Activated naive CD4-positive, alpha-beta T cell treated with anti-CD3 and anti-CD28 coated beads, Interleukin-2, amount 50 U/mL, for 24 hours (primary cell): Measurements from ENCODE around the gene CNTRL.
"Not testable (repeated sequence)": the region's sequence is repeated elsewhere in the genome, so short reads cannot be mapped to it uniquely, and the experiment has no call there.

ENCODE experiments used
- H3K27ac Mint-ChIP-seq: one replicate; pipeline ENCODE4 v1.8.0; 2021; ENCODE audit warnings: mild to moderate bottlenecking, mixed read lengths
- H3K27me3 Mint-ChIP-seq: one replicate; pipeline ENCODE4 v1.8.0; 2021; ENCODE audit warnings: mixed read lengths
- H3K36me3 Mint-ChIP-seq: one replicate; pipeline ENCODE4 v1.8.0; 2021; ENCODE audit warnings: mixed read lengths
- H3K4me1 Mint-ChIP-seq: one replicate; pipeline ENCODE4 v1.8.0; 2021; ENCODE audit warnings: mixed read lengths
- H3K4me3 Mint-ChIP-seq: one replicate; pipeline ENCODE4 v1.8.0; 2021; ENCODE audit warnings: mild to moderate bottlenecking, mixed read lengths
- H3K9me3 Mint-ChIP-seq: one replicate; pipeline ENCODE4 v1.8.0; 2021; ENCODE audit warnings: mixed read lengths

Gene CNTRL

GRCh38 chr9:121057821-121058220 lies 16.9 kb upstream of the CNTRL start:
- no peaks in the 10 kb centered on the region for H3K27me3 Mint-ChIP-seq
- no peaks in the 10 kb centered on the region for H3K9me3 Mint-ChIP-seq
- H3K4me3 Mint-ChIP-seq, result no peak overlapping the region
- H3K27ac Mint-ChIP-seq, result no peak overlapping the region
- peaks cover 10% of the 10 kb centered on the region for H3K4me1 Mint-ChIP-seq
- H3K36me3 Mint-ChIP-seq, result peaks cover 8% of the 10 kb centered on the region

- no peaks in the 10 kb centered on the region for H3K9me3 Mint-ChIP-seq
- peaks cover 16% of the 10 kb centered on the region for H3K4me1 Mint-ChIP-seq
- no peaks in the 10 kb centered on the region for H3K27me3 Mint-ChIP-seq
- peaks cover 8% of the 10 kb centered on the region for H3K36me3 Mint-ChIP-seq
- H3K27ac Mint-ChIP-seq, result no peak overlapping the region
- H3K4me3 Mint-ChIP-seq, result no peak overlapping the region
Measured at GRCh38 chr9:121059513-121059912, 15.2 kb upstream of the CNTRL start.

DNA sequence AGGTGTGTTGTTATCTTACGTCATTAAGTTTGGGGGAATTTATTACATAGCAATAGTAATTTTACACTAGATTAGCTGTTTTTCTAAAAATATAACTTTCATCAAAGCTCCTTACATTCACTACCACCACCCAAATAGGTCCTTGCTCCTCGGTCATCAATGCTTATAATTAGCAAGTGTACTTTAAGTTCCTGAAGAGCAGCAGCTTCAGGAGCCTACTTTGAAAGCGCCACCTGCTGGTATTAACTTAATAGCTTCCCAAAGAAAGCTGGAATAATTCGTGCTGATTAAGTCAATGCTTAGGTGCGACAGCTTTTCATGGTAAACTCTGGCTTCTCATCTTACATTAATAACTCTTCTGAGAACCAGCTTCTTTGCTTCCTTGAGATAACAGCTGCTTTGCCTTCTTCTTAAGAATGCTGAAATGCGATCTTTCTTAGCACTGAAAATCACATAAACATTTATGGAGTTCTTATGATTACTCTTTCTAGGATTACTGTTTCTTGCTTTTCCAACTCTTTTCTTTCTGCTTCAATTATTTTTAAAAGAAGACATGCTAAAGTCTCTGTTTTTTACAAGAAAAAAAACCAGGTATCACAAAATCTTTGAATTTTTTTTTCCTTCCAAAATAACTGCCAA lies 14.6 kb upstream of the CNTRL start:
- H3K4me1 Mint-ChIP-seq, result peaks cover 16% of the 10 kb centered on the region
- no peaks in the 10 kb centered on the region for H3K9me3 Mint-ChIP-seq
- no peak overlapping the region for H3K27ac Mint-ChIP-seq
- no peak overlapping the region for H3K4me3 Mint-ChIP-seq
- no peaks in the 10 kb centered on the region for H3K27me3 Mint-ChIP-seq
- peaks cover 6% of the 10 kb centered on the region for H3K36me3 Mint-ChIP-seq

GRCh38 chr9:121066850-121067249 lies 7.9 kb upstream of the CNTRL start:
- H3K27ac Mint-ChIP-seq, result no peak overlapping the region
- peaks cover 27% of the 10 kb centered on the region for H3K4me1 Mint-ChIP-seq
- peaks cover 8% of the 10 kb centered on the region for H3K9me3 Mint-ChIP-seq
- no peaks in the 10 kb centered on the region for H3K27me3 Mint-ChIP-seq
- H3K36me3 Mint-ChIP-seq, result peaks cover 6% of the 10 kb centered on the region
- no peak overlapping the region for H3K4me3 Mint-ChIP-seq

DNA sequence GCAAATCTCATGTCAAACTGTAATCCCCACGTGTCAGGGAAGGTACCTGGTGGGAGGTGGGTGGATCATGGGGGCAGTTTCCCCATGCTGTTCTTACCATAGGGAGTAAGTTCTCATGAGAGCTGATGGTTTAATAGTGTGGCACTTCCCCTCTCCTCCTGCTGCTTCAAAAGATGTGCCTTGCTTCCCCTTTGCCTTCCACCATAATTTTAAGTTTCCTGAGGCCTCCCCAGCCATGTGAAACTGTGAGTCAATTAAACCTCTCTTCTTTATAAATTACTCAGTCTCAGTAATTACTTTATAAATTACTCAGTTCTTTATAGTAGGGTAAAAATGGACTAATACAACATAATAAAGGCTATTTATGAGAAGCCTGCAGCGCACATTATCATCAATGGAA lies 7.1 kb upstream of the CNTRL start:
- H3K36me3 Mint-ChIP-seq, result peaks cover 6% of the 10 kb centered on the region
- H3K9me3 Mint-ChIP-seq, result peaks cover 8% of the 10 kb centered on the region
- no peak overlapping the region for H3K27ac Mint-ChIP-seq
- H3K4me3 Mint-ChIP-seq, result no peak overlapping the region
- peaks cover 28% of the 10 kb centered on the region for H3K4me1 Mint-ChIP-seq
- no peaks in the 10 kb centered on the region for H3K27me3 Mint-ChIP-seq

GRCh38 chr9:121069396-121069795 lies 5.4 kb upstream of the CNTRL start:
- Mint-ChIP-seq H3K4me3 (no peak overlapping the region), H3K27me3 (no peaks in the 10 kb centered on the region), H3K27ac (no peak overlapping the region), H3K4me1 (peaks cover 34% of the 10 kb centered on the region), H3K9me3 (peaks cover 8% of the 10 kb centered on the region), H3K36me3 (peaks cover 6% of the 10 kb centered on the region)

- no peaks in the 10 kb centered on the region for H3K27me3 Mint-ChIP-seq
- peak overlapping the region; percentile 91 for H3K4me3 Mint-ChIP-seq
- peaks cover 50% of the 10 kb centered on the region for H3K4me1 Mint-ChIP-seq
- H3K36me3 Mint-ChIP-seq, result peaks cover 6% of the 10 kb centered on the region
- H3K27ac Mint-ChIP-seq, result peak overlapping the region; percentile 94
- peaks cover 8% of the 10 kb centered on the region for H3K9me3 Mint-ChIP-seq
Measured at GRCh38 chr9:121071370-121071755, 3.4 kb upstream of the CNTRL start.

- H3K4me3 Mint-ChIP-seq, result peak overlapping the region; percentile 91
- H3K9me3 Mint-ChIP-seq, result peaks cover 8% of the 10 kb centered on the region
- peaks cover 55% of the 10 kb centered on the region for H3K4me1 Mint-ChIP-seq
- peak overlapping the region; percentile 94 for H3K27ac Mint-ChIP-seq
- H3K27me3 Mint-ChIP-seq, result no peaks in the 10 kb centered on the region
- H3K36me3 Mint-ChIP-seq, result peaks cover 5% of the 10 kb centered on the region
Measured at GRCh38 chr9:121071756-121072421, 2.9 kb upstream of the CNTRL start.

DNA sequence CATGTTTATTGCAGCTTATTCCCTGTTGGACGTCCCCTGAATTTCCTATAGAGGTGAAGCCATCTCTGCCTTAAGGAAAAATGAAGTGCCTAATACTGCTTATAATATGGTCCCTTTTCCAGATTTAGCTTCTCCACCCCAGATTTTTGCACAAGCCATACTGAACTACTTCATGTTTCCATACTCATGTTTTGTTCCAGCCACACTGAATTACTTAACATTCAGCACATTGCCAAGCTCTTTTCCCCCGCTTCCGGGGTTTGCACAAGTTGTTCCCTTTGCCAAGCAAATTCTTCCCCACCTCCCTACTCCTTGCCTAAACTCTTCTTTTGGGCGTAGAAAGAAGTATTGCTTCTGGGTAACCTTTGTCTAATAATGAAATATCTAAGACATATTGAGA lies 1.7 kb upstream of the CNTRL start:
- Mint-ChIP-seq H3K27me3 (no peaks in the 10 kb centered on the region), H3K4me1 (peaks cover 55% of the 10 kb centered on the region), H3K27ac (peak overlapping the region; percentile 9), H3K36me3 (no peaks in the 10 kb centered on the region), H3K9me3 (peaks cover 4% of the 10 kb centered on the region), H3K4me3 (peak overlapping the region; percentile 99)

DNA sequence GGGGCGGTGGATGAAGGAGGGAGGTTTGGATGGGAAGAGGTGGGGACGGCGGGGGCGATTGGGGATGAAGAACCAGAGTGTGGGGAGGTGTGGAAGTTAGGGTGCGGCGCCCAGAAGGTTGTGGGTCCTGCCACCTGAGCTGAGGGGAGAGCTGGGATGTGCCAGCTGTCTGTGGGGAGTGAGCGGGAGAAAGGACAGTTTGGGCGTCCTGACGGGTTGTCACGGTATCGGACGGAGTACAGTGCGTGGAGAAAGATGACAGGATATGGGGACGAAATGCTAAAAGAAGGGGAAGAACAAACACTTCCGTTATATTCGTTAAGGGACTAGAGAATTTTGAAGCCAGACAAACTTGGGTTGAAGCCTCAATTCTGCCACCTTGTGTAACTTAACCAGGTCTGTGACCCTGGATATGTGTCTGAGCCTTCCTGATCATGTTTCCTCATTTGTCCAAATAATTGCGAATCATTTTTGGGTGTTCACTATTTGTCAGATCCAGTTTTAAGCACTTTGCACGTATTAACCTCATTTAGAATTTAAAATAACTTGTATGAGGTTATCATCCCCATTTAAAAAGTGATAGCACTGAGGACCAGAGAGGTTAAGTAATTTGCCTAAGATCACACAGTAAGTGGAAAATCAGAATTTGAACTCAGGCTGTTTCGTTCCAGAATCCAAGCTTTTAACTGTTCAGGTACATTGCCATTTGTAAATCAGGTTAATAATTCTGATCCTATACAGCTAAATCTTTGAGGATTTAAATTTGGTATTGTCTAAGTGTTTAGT lies 689 bp downstream of the CNTRL start:
- Mint-ChIP-seq H3K27me3 (no peaks in the 10 kb centered on the region), H3K9me3 (no peaks in the 10 kb centered on the region), H3K36me3 (no peaks in the 10 kb centered on the region), H3K4me3 (peak overlapping the region; percentile 99), H3K4me1 (peaks cover 62% of the 10 kb centered on the region), H3K27ac (peak overlapping the region; percentile 98)

GRCh38 chr9:121082075-121082474 lies 7.3 kb downstream of the CNTRL start:
- Mint-ChIP-seq H3K27me3 (no peaks in the 10 kb centered on the region), H3K4me1 (peaks cover 35% of the 10 kb centered on the region), H3K27ac (no peak overlapping the region), H3K36me3 (peaks cover 18% of the 10 kb centered on the region), H3K4me3 (no peak overlapping the region), H3K9me3 (no peaks in the 10 kb centered on the region)

DNA sequence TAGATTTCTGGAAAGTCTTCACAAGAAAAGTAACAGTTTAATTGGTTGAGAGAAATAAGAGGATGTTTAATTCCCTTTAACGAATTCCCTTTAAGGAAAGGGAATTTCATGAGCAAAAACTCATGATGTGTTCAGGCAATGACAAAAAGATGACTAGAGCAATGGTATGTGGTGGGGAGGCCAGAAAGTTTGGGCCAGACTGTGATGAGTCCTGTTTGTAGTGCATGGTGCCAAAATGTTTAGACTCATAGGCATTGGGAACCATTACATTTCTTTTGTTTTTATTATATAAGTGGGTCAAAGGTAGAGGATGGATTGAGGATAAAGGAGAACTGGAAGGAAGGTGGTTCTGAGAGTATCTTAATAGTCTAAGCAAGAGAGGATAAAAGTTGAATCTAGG lies 10.9 kb downstream of the CNTRL start:
- Mint-ChIP-seq H3K9me3 (no peaks in the 10 kb centered on the region), H3K36me3 (peaks cover 22% of the 10 kb centered on the region), H3K4me1 (peaks cover 31% of the 10 kb centered on the region), H3K27ac (no peak overlapping the region), H3K4me3 (no peak overlapping the region), H3K27me3 (no peaks in the 10 kb centered on the region)

DNA sequence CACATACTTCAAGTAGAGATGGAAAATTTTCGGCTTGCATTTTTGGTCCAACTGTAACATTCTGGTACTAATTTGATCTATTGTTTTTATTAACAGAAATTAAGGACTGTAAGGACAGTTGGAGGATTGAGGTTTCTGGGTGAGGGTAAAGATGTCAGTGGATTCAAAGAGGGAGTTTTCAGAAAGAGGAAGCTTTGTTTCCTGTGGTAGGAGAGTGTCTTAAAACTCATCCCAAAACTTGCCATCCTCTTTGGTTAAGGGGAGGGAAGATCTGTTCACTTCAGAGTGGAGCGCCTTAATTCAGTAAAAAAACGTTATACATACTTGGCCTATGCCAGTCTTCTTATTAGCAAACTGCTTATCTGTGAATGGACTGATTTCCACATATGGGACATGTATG lies 13.8 kb downstream of the CNTRL start:
- H3K27ac Mint-ChIP-seq, result peak overlapping the region; percentile 9
- H3K4me3 Mint-ChIP-seq, result no peak overlapping the region

GRCh38 chr9:121090743-121091142 lies 16.0 kb downstream of the CNTRL start:
- H3K27me3 Mint-ChIP-seq, H3K9me3 Mint-ChIP-seq, H3K4me3 Mint-ChIP-seq, H3K27ac Mint-ChIP-seq: not testable (repeated sequence)
- H3K4me1 Mint-ChIP-seq, result peaks cover 18% of the 10 kb centered on the region
- H3K36me3 Mint-ChIP-seq, result peaks cover 28% of the 10 kb centered on the region

More for the DNA sequence above, 13.8 kb downstream of the CNTRL start:
- Mint-ChIP-seq H3K36me3 (peaks cover 25% of the 10 kb centered on the region), H3K27me3 (no peaks in the 10 kb centered on the region), H3K9me3 (no peaks in the 10 kb centered on the region), H3K4me1 (peaks cover 28% of the 10 kb centered on the region)

DNA sequence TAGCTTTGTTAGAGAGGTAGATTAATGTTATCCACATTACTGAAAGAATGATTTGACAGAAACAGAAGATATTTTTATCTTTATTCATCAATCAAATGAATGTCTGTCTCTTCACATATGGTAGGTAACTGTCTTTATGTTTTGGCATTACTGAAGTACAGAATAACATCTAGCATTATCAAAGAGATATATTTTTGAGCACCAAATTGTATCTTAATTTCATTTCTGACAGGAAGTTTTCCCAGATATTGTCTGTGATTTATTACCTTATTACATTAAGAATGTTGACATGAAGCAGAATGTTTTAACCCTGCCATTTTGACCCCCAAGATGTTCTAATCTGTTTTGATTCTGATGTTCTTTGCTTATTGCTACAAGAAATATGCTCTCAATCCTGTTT lies 20.3 kb downstream of the CNTRL start:
- no peak overlapping the region for H3K27ac Mint-ChIP-seq
- no peaks in the 10 kb centered on the region for H3K9me3 Mint-ChIP-seq
- H3K27me3 Mint-ChIP-seq, result no peaks in the 10 kb centered on the region
- H3K4me1 Mint-ChIP-seq, result no peaks in the 10 kb centered on the region
- H3K36me3 Mint-ChIP-seq, result peaks cover 41% of the 10 kb centered on the region
- no peak overlapping the region for H3K4me3 Mint-ChIP-seq

- Mint-ChIP-seq H3K4me3 (no peak overlapping the region), H3K27me3 (no peaks in the 10 kb centered on the region)
Measured at GRCh38 chr9:121098567-121099198, 23.9 kb downstream of the CNTRL start.

More at GRCh38 chr9:121098567-121099198, 23.9 kb downstream of the CNTRL start:
- H3K9me3 Mint-ChIP-seq, result peaks cover 6% of the 10 kb centered on the region
- H3K4me1 Mint-ChIP-seq, result no peaks in the 10 kb centered on the region
- H3K27ac Mint-ChIP-seq, result no peak overlapping the region
- peaks cover 54% of the 10 kb centered on the region for H3K36me3 Mint-ChIP-seq
